ENCODE measurements around the gene ULK4.
"Not testable (repeated sequence)": the region's sequence is repeated elsewhere in the genome, so short reads cannot be mapped to it uniquely, and the experiment has no call there.

DNA sequence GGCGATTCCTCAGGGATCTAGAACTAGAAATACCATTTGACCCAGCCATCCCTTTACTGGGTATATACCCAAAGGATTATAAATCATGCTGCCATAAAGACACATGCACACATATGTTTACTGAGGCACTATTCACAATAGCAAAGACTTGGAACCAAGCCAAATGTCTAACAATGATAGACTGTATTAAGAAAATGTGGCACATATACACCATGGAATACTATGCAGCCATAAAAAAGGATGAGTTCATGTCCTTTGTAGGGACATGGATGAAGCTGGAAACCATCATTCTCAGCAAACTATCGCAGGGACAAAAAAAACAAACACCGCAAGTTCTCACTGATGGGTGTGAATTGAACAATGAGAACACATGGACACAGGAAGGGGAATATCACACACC lies 515.6 kb downstream of the ULK4 start:
- TF ChIP-seq, protein P1, sequence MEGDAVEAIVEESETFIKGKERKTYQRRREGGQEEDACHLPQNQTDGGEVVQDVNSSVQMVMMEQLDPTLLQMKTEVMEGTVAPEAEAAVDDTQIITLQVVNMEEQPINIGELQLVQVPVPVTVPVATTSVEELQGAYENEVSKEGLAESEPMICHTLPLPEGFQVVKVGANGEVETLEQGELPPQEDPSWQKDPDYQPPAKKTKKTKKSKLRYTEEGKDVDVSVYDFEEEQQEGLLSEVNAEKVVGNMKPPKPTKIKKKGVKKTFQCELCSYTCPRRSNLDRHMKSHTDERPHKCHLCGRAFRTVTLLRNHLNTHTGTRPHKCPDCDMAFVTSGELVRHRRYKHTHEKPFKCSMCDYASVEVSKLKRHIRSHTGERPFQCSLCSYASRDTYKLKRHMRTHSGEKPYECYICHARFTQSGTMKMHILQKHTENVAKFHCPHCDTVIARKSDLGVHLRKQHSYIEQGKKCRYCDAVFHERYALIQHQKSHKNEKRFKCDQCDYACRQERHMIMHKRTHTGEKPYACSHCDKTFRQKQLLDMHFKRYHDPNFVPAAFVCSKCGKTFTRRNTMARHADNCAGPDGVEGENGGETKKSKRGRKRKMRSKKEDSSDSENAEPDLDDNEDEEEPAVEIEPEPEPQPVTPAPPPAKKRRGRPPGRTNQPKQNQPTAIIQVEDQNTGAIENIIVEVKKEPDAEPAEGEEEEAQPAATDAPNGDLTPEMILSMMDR (IDR thresholded peaks at IDR 0.05): not testable (repeated sequence)
- TF ChIP-seq, protein P2, sequence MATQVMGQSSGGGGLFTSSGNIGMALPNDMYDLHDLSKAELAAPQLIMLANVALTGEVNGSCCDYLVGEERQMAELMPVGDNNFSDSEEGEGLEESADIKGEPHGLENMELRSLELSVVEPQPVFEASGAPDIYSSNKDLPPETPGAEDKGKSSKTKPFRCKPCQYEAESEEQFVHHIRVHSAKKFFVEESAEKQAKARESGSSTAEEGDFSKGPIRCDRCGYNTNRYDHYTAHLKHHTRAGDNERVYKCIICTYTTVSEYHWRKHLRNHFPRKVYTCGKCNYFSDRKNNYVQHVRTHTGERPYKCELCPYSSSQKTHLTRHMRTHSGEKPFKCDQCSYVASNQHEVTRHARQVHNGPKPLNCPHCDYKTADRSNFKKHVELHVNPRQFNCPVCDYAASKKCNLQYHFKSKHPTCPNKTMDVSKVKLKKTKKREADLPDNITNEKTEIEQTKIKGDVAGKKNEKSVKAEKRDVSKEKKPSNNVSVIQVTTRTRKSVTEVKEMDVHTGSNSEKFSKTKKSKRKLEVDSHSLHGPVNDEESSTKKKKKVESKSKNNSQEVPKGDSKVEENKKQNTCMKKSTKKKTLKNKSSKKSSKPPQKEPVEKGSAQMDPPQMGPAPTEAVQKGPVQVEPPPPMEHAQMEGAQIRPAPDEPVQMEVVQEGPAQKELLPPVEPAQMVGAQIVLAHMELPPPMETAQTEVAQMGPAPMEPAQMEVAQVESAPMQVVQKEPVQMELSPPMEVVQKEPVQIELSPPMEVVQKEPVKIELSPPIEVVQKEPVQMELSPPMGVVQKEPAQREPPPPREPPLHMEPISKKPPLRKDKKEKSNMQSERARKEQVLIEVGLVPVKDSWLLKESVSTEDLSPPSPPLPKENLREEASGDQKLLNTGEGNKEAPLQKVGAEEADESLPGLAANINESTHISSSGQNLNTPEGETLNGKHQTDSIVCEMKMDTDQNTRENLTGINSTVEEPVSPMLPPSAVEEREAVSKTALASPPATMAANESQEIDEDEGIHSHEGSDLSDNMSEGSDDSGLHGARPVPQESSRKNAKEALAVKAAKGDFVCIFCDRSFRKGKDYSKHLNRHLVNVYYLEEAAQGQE (IDR thresholded peaks at IDR 0.05; ENCODE audit: insufficient read depth in 1 of 2, low read depth in 2 of 2, low read length in 1 of 2): not testable (repeated sequence)
- not testable (repeated sequence) for TF ChIP-seq POLR2AphosphoS5 (IDR thresholded peaks at IDR 0.05; ENCODE audit: low read depth, low read length); SIN3A (IDR thresholded peaks at IDR 0.05; ENCODE audit: borderline replicate concordance, insufficient read depth, low read depth, low read length); TCF7L2 (IDR thresholded peaks at IDR 0.05; ENCODE audit: low read depth, low read length)
